Natural killer cell treated with Interleukin-12 subunit alpha and Interleukin-12 subunit beta and Interleukin-15 and Interleukin-18, amount 100 ng/mL, for 72 hours (primary cell): ENCODE data around the gene AP1G2. TPM values are rescaled to one million over a fixed set of nuclear protein-coding genes. Genes with fewer than 3 reads are reported as not detected.

Experiments
- ATAC-seq, 2 donors: fragments of 150-1000 bp; cut with Tn5 transposase in 1 of 2; sonication (Bioruptor Pico), chemical (Tn5 transposase) in 1 of 2; 2 replicates each; pipeline ENCODE4 v1.10.0; 2021
- DNase-seq: peaks from one replicate; pipeline ENCODE4 v3.0.0; 2022; ENCODE audit warnings: low spot score
- H3K27ac Mint-ChIP-seq, 2 donors: 1 replicate in 1 of 2; 2 replicates in 1 of 2; pipeline ENCODE4 v1.8.0; 2022; ENCODE audit warnings: mixed read lengths in 2 of 2, mild to moderate bottlenecking in 1 of 2, moderate library complexity in 1 of 2
- H3K27me3 Mint-ChIP-seq, 2 donors: 1 replicate in 1 of 2; 2 replicates in 1 of 2; pipeline ENCODE4 v1.8.0; 2022; ENCODE audit warnings: mixed read lengths in 2 of 2
- H3K36me3 Mint-ChIP-seq: one replicate; pipeline ENCODE4 v1.8.0; 2022; ENCODE audit warnings: mixed read lengths
- H3K4me1 Mint-ChIP-seq, 2 donors: 1 replicate in 1 of 2; 2 replicates in 1 of 2; pipeline ENCODE4 v1.8.0; 2022; ENCODE audit warnings: low read depth in 2 of 2, mixed read lengths in 2 of 2, mild to moderate bottlenecking in 1 of 2
- H3K4me3 Mint-ChIP-seq: one replicate; pipeline ENCODE4 v1.8.0; 2022; ENCODE audit warnings: mixed read lengths
- H3K9me3 Mint-ChIP-seq: 2 replicates; pipeline ENCODE4 v1.8.0; 2022; ENCODE audit warnings: mixed read lengths
- total RNA-seq, 2 donors: library from RNA; stranded (reverse); gene quantifications; one replicate each; pipeline ENCODE4 v1.2.3, GENCODE V29; 2022

Gene AP1G2
- total RNA-seq, 2 donors from 2014 or later = 151 to 229 TPM

GRCh38 chr14:23572836-23573235, 5.2 kb upstream of the AP1G2 start:
- Mint-ChIP-seq H3K4me1 (peaks cover 14 to 16% of the 10 kb centered on the region in 2 donors), H3K27ac (no peak overlapping the region), H3K27me3 (peaks cover 30 to 31% of the 10 kb centered on the region in 2 donors), H3K9me3 (no peaks in the 10 kb centered on the region), H3K4me3 (no peak overlapping the region), H3K36me3 (no peaks in the 10 kb centered on the region)
- DNase-seq = no peak
- ATAC-seq = no peak

- no peak for ATAC-seq
- Mint-ChIP-seq H3K36me3 (no peaks in the 10 kb centered on the region), H3K27me3 (peaks cover 30 to 31% of the 10 kb centered on the region in 2 donors), H3K4me1 (peaks cover 18 to 19% of the 10 kb centered on the region in 2 donors), H3K27ac (no peak overlapping the region), H3K9me3 (no peaks in the 10 kb centered on the region), H3K4me3 (no peak overlapping the region)
- DNase-seq = no peak
These were observed 4.9 kb upstream of the AP1G2 start for GRCh38 chr14:23572524-23572828.

GRCh38 chr14:23571701-23572523, 4.3 kb upstream of the AP1G2 start:
- no peak for DNase-seq
- no peak for ATAC-seq
- Mint-ChIP-seq H3K36me3 (no peaks in the 10 kb centered on the region), H3K4me1 (peaks cover 20 to 21% of the 10 kb centered on the region in 2 donors), H3K27me3 (peaks cover 29 to 31% of the 10 kb centered on the region in 2 donors), H3K27ac (no peak overlapping the region), H3K9me3 (no peaks in the 10 kb centered on the region), H3K4me3 (no peak overlapping the region)

- H3K9me3 Mint-ChIP-seq = no peaks in the 10 kb centered on the region
- no peak overlapping the region for H3K4me3 Mint-ChIP-seq
- H3K27me3 Mint-ChIP-seq = peaks cover 21 to 23% of the 10 kb centered on the region in 2 donors
- DNase-seq = no peak
- no peaks in the 10 kb centered on the region for H3K36me3 Mint-ChIP-seq
- H3K4me1 Mint-ChIP-seq = peaks cover 18 to 27% of the 10 kb centered on the region in 2 donors
- ATAC-seq = no peak
- H3K27ac Mint-ChIP-seq = no peak overlapping the region
These were observed 3.4 kb upstream of the AP1G2 start for GRCh38 chr14:23570806-23571483.

GRCh38 chr14:23569443-23570151, 2.0 kb upstream of the AP1G2 start:
- no peaks in the 10 kb centered on the region for H3K9me3 Mint-ChIP-seq
- H3K4me3 Mint-ChIP-seq = no peak overlapping the region
- H3K4me1 Mint-ChIP-seq = peaks cover 23 to 27% of the 10 kb centered on the region in 2 donors
- no peak for DNase-seq
- no peak for ATAC-seq
- H3K27me3 Mint-ChIP-seq = peaks cover 11 to 16% of the 10 kb centered on the region in 2 donors
- peak overlapping the region in 1 of 2 donors; percentile 90 for H3K27ac Mint-ChIP-seq
- H3K36me3 Mint-ChIP-seq = no peaks in the 10 kb centered on the region

GRCh38 chr14:23568600-23569331, 1.2 kb upstream of the AP1G2 start:
- H3K4me1 Mint-ChIP-seq = peaks cover 23 to 32% of the 10 kb centered on the region in 2 donors
- peak overlapping the region; percentile 90 to 93 for H3K27ac Mint-ChIP-seq
- DNase-seq (no peak), ATAC-seq (no peak)
- peak overlapping the region; percentile 97 for H3K4me3 Mint-ChIP-seq
- no peaks in the 10 kb centered on the region for H3K9me3 Mint-ChIP-seq
- H3K36me3 Mint-ChIP-seq = no peaks in the 10 kb centered on the region
- peaks cover 8 to 14% of the 10 kb centered on the region in 2 donors for H3K27me3 Mint-ChIP-seq

- ATAC-seq = no peak
- Mint-ChIP-seq H3K36me3 (no peaks in the 10 kb centered on the region), H3K4me1 (peaks cover 23 to 31% of the 10 kb centered on the region in 2 donors), H3K27ac (peak overlapping the region; percentile 90 to 93), H3K4me3 (peak overlapping the region; percentile 97), H3K9me3 (no peaks in the 10 kb centered on the region), H3K27me3 (peaks cover 8 to 11% of the 10 kb centered on the region in 2 donors)
- no peak for DNase-seq
These were observed 519 bp upstream of the AP1G2 start for GRCh38 chr14:23568021-23568599.

- no peak for ATAC-seq
- DNase-seq = no peak
- Mint-ChIP-seq H3K27ac (peak overlapping the region; percentile 90 to 93), H3K9me3 (no peaks in the 10 kb centered on the region), H3K4me3 (peak overlapping the region; percentile 97), H3K4me1 (peaks cover 22 to 28% of the 10 kb centered on the region in 2 donors), H3K27me3 (peaks cover 0 to 1% of the 10 kb centered on the region in 2 donors), H3K36me3 (no peaks in the 10 kb centered on the region)
These were observed 809 bp downstream of the AP1G2 start for GRCh38 chr14:23566778-23567185.

- H3K36me3 Mint-ChIP-seq = peaks cover 4% of the 10 kb centered on the region
- H3K4me1 Mint-ChIP-seq = peaks cover 22 to 31% of the 10 kb centered on the region in 2 donors
- H3K27me3 Mint-ChIP-seq = no peaks in the 10 kb centered on the region
These were observed 1.3 kb downstream of the AP1G2 start for GRCh38 chr14:23566112-23566777.

GRCh38 chr14:23565626-23566025, 2.0 kb downstream of the AP1G2 start:
- ATAC-seq = no peak

More at GRCh38 chr14:23566112-23566777, 1.3 kb downstream of the AP1G2 start:
- ATAC-seq (no peak), DNase-seq (no peak)
- H3K9me3 Mint-ChIP-seq = no peaks in the 10 kb centered on the region
- peak overlapping the region; percentile 97 for H3K4me3 Mint-ChIP-seq
- H3K27ac Mint-ChIP-seq = peak overlapping the region; percentile 90 to 93

GRCh38 chr14:23564876-23565275, 2.7 kb downstream of the AP1G2 start:
- H3K4me3 Mint-ChIP-seq = no peak overlapping the region

More at GRCh38 chr14:23565626-23566025, 2.0 kb downstream of the AP1G2 start:
- peaks cover 5% of the 10 kb centered on the region for H3K36me3 Mint-ChIP-seq
- no peak overlapping the region for H3K27ac Mint-ChIP-seq
- DNase-seq = no peak
- H3K9me3 Mint-ChIP-seq = no peaks in the 10 kb centered on the region
- peaks cover 22 to 34% of the 10 kb centered on the region in 2 donors for H3K4me1 Mint-ChIP-seq
- H3K4me3 Mint-ChIP-seq = peak overlapping the region; percentile 97
- H3K27me3 Mint-ChIP-seq = no peaks in the 10 kb centered on the region

GRCh38 chr14:23564181-23564812, 3.3 kb downstream of the AP1G2 start:
- H3K9me3 Mint-ChIP-seq = no peaks in the 10 kb centered on the region
- no peak for ATAC-seq
- no peak overlapping the region for H3K4me3 Mint-ChIP-seq
- no peak overlapping the region for H3K27ac Mint-ChIP-seq
- no peak for DNase-seq
- no peaks in the 10 kb centered on the region for H3K27me3 Mint-ChIP-seq
- H3K36me3 Mint-ChIP-seq = peaks cover 12% of the 10 kb centered on the region
- H3K4me1 Mint-ChIP-seq = peaks cover 22 to 39% of the 10 kb centered on the region in 2 donors

More at GRCh38 chr14:23564876-23565275, 2.7 kb downstream of the AP1G2 start:
- ATAC-seq (no peak), DNase-seq (no peak)
- Mint-ChIP-seq H3K9me3 (no peaks in the 10 kb centered on the region), H3K27me3 (no peaks in the 10 kb centered on the region), H3K36me3 (peaks cover 12% of the 10 kb centered on the region), H3K4me1 (peaks cover 22 to 38% of the 10 kb centered on the region in 2 donors), H3K27ac (no peak overlapping the region)
